Activated effector memory CD4-positive, alpha-beta T cell treated with anti-CD3 and anti-CD28 coated beads, Interleukin-2, amount 50 U/mL, for 16 hours (primary cell): ENCODE measurements around the gene DLG3.

Experiments used
- DNase-seq: peaks from one replicate; pipeline ENCODE4 v3.0.0-alpha.2; 2020

Gene DLG3

GRCh38 chrX:70437921-70438665, 6.5 kb upstream of the DLG3 start:
- no peak for DNase-seq

GRCh38 chrX:70439016-70439415, 5.6 kb upstream of the DLG3 start:
- no peak for DNase-seq

GRCh38 chrX:70442224-70442623, 2.4 kb upstream of the DLG3 start:
- no peak for DNase-seq

- no peak for DNase-seq
Measured at GRCh38 chrX:70444946-70445656, 466 bp downstream of the DLG3 start.

GRCh38 chrX:70445951-70446350, 1.3 kb downstream of the DLG3 start:
- no peak for DNase-seq

GRCh38 chrX:70446380-70447350, 2.0 kb downstream of the DLG3 start:
- DNase-seq: no peak

GRCh38 chrX:70449457-70449966, 4.9 kb downstream of the DLG3 start:
- DNase-seq: no peak

GRCh38 chrX:70452143-70452733, 7.6 kb downstream of the DLG3 start:
- DNase-seq: peak; percentile 83

GRCh38 chrX:70453024-70453618, 8.5 kb downstream of the DLG3 start:
- no peak for DNase-seq

GRCh38 chrX:70454441-70455365, 10.1 kb downstream of the DLG3 start:
- DNase-seq: peak; percentile 88

GRCh38 chrX:70455366-70456202, 10.9 kb downstream of the DLG3 start:
- DNase-seq: no peak

GRCh38 chrX:70456256-70456655, 11.6 kb downstream of the DLG3 start:
- no peak for DNase-seq

- no peak for DNase-seq
Measured at GRCh38 chrX:70461026-70461425, 16.4 kb downstream of the DLG3 start.

GRCh38 chrX:70464051-70464450, 19.4 kb downstream of the DLG3 start:
- no peak for DNase-seq

- DNase-seq: no peak
Measured at GRCh38 chrX:70466968-70467367, 22.3 kb downstream of the DLG3 start.

GRCh38 chrX:70468709-70469108, 24.1 kb downstream of the DLG3 start:
- DNase-seq: no peak

GRCh38 chrX:70470850-70471289, 26.2 kb downstream of the DLG3 start:
- DNase-seq: no peak

GRCh38 chrX:70476166-70476933, 31.7 kb downstream of the DLG3 start:
- DNase-seq: no peak
